ENCODE results near the gene UBE3C.

UBE3C gene

DNA sequence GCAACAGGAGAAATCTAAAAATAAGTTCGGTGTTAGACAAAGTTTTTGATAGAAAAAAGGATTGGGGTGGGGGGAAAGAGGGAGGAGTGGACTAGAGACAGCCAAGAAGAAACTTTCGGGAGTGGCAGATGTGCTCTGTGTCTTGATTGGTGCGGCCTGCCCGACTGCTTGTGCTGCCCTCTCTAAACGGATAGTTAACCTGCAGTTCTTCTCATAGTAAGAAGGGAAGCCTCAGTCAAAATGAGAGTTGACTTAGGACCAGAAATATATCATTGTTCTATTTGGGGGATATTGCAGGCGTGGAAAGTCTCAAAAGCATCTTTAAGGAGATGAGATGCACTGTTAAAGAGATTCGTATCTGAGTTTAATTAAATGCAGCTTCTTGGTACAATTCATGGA is 39.3 kb downstream of the UBE3C start:
- no peak for DNase-seq (ENCODE audit: low read depth)

- no peak for DNase-seq (ENCODE audit: low read depth)
These were observed 45.1 kb downstream of the UBE3C start for GRCh38 chr7:157183832-157184231.

DNA sequence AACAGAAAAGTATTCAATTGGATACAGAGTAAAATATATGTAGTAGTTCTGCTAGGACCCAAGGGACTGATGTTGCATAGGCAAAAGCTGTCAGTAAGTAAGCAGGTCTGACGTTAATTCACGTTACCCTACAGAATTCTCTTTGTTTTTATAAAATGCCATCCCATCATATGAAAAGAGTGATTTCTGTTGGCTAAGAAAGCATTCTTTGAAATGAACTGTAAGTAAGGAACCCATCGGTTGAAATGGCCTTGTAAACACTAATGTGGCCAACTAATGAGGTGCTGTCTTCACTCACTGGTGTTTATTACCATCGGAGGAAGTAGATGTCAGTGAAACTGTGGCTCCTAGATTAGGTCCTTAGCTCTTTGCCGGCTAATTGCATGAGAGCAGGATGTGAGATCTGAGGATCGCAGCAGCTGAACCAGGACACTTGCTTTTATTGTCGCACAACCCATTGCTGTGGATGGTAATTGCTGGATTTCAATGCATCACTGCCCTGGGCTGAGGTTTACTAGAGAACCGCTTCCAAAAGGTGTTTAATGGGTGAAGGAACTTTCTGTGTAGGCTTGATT is 49.5 kb downstream of the UBE3C start:
- no peak for DNase-seq (ENCODE audit: low read depth)

DNA sequence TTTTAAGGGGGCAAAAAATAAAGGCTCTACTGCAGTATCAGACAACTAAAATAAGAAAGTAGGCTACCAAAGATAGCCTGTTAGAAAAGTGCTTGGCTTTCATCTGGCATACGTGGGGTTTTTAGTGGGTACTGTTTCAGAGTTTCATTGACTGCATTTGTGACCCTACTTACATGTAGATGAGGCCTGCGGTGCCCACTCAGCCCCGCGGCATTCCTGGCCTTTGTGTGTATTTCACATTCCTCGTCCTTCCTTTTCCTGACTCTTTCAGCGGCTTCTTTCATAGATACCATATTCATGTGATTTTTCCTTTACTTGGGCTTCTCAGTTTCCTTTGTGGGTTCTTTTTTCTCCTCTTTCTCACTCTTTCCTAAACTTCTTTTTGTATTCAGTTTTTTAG is 50.7 kb downstream of the UBE3C start:
- no peak for DNase-seq (ENCODE audit: low read depth)

DNA sequence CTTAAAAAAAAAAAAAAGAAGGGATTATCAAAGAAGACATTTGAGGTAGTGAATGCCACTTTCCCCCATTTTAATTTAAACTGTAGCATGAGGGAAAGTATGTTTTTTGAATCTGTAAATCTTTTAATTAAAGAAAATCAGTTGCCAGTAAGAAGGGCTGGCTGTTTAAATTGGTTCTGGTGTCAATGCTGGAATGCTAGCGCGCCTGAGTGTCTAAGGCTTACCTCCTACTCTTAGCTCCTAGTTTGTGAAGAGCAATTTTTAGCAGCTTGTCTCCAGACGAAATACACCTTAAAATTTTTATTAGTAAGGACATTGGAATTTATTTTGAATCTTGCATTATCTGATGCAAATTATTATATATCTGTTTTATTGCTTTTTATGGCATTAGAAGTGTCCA is 54.1 kb downstream of the UBE3C start:
- no peak for DNase-seq (ENCODE audit: low read depth)

GRCh38 chr7:157193274-157193673 is 54.5 kb downstream of the UBE3C start:
- DNase-seq (ENCODE audit: low read depth), result no peak

- no peak for DNase-seq (ENCODE audit: low read depth)
These were observed 56.2 kb downstream of the UBE3C start for GRCh38 chr7:157194948-157195347.

DNA sequence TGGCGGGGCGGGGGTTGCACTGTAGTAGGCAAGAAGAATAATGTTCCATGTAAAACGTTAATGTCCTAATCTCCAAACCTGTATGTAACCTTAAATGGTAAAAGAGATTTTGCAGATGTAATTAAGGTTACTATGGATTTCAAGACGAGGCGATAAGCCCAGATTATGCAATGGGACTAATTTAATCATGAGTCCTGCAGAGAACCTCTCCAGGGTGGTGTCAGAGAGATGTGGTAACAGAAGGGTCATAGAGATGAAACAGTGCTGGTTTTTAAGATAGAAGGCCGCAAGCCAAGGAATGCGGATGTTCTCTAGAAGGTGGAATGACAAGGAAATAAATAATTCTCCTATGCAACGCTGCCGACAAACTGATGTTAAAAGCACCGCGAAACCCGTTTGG is 57.1 kb downstream of the UBE3C start:
- DNase-seq (ENCODE audit: low read depth), result no peak

GRCh38 chr7:157204134-157204533 is 65.4 kb downstream of the UBE3C start:
- no peak for DNase-seq (ENCODE audit: low read depth)

GRCh38 chr7:157205438-157205837 is 66.7 kb downstream of the UBE3C start:
- DNase-seq (ENCODE audit: low read depth), result no peak

- no peak for DNase-seq (ENCODE audit: low read depth)
These were observed 70.1 kb downstream of the UBE3C start for GRCh38 chr7:157208571-157209413.

DNA sequence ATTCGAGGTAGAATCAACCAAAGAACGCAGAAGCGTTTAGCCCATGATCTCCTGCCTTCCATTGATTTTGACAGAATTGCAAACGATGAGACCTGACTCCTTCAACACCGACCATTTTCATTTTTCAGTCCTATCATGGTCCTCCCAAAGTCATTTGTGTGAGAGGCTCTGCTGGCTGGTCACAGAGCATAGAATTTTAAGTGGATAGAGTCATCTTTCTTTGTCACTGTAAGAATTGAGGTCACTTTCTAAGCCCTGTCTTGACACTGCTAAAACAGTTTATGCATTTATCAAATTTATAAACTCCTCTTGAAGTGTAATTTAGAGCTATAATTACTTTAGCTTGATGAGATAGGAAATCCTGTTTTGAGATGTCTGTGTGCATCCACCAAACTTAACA is 72.0 kb downstream of the UBE3C start:
- no peak for DNase-seq (ENCODE audit: low read depth)

DNA sequence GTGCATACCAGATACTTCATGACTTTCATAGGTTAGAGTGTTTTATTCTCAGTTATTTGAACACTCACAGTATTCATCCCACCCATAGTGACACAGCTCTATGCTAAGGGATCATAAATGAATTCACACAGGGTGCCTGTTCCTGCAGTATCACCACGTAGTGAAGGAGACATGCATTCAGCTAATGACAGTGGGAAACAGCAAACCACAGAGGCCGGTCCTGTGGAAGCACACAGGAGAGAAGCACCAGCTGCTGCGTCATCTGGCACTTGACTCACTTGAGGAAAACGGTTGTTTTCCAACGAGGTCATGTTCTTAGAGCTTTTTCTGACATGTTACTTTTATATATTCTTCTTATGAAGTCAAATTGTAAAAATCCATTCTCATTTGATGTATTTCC is 73.0 kb downstream of the UBE3C start:
- no peak for DNase-seq (ENCODE audit: low read depth)

- no peak for DNase-seq (ENCODE audit: low read depth)
These were observed 80.4 kb downstream of the UBE3C start for GRCh38 chr7:157219154-157219553.

- no peak for DNase-seq (ENCODE audit: low read depth)
These were observed 82.3 kb downstream of the UBE3C start for GRCh38 chr7:157220916-157221569.

- no peak for DNase-seq (ENCODE audit: low read depth)
These were observed 84.0 kb downstream of the UBE3C start for GRCh38 chr7:157222687-157223086.

DNA sequence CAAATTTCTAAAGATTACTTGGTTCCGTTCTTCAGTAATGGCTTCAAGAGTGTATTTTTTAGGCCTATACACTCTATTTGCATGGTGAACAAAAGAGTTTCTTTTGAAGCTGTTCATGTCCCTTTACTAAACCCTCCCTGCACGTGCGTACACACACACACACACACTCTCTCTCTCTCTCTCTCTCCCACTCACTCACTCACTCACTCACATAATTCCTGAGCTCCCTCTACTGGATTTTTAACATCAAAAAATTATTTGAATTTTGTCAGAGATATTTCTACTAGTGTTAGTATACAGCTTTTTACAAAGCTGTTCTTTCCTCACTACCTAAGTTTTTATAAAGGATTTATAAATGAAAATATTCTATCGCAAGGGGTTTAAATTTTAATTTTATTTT is 85.9 kb downstream of the UBE3C start:
- DNase-seq (ENCODE audit: low read depth), result no peak

DNA sequence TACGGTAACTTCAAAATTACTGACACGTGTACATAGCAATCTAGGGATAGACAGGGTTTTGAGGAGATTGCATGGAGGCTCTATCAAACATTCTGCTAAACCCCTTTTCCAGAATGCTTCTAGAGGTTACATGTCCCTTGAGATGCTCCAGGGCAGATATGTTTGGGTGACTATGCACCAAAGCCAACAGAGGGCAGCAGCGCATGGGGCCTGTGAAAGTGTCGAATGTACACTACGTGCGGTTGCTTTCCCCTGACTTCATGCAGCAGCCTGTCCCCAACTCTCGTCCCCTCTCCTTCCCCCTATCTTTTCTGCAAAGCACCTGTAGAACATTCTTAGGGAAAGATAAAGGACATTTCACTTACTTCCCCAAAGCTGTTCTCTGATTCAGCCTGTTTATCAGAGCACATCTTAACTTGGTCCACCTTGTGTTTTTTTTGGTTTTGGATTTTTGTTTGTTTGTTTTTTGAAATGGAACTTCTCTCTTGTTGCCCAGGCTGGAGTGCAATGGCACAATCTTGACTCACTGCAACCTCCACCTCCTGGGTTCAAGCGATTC is 90.2 kb downstream of the UBE3C start:
- DNase-seq (ENCODE audit: low read depth), result no peak

DNA sequence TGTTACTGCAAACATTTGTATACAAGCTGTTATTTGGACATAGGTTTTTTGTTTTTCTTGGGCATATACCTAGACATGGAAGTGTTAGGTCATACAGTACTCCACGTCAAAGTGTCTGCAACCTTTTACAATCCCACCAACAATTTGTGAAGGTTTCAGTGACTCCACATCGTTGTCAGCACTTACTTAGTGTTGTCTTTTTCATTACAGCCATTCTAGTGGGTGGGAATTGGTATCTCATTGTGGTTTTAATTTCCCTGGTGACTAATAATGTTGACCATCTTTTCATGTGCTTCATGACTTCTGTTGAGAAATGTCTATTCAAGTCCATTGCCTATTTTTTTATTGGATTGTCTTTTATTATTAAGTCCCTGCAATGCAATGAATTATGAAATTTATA is 95.0 kb downstream of the UBE3C start:
- DNase-seq (ENCODE audit: low read depth), result no peak

DNA sequence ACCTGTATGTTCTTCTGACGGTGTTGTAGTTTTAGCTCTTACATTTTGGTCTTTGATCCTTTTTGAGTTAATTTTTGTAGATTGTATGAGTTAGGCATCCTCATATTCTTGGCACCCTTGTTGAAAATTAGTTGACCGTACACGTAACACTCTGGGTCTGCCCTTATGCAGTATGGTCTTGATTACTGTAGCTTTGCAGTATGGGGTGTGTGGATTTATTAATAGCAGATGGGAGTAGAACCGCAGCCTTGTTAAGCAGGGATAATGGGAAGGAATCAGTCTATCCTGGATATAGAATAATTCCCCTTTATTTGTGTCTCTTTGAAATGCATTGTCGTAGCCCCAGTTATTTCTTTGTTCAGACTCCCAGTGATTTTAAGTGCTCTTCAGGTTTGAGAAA is 95.5 kb downstream of the UBE3C start:
- DNase-seq (ENCODE audit: low read depth), result peak; percentile 37

GRCh38 chr7:157235357-157236333 is 96.9 kb downstream of the UBE3C start:
- peak; percentile 18 for DNase-seq (ENCODE audit: low read depth)

DNA sequence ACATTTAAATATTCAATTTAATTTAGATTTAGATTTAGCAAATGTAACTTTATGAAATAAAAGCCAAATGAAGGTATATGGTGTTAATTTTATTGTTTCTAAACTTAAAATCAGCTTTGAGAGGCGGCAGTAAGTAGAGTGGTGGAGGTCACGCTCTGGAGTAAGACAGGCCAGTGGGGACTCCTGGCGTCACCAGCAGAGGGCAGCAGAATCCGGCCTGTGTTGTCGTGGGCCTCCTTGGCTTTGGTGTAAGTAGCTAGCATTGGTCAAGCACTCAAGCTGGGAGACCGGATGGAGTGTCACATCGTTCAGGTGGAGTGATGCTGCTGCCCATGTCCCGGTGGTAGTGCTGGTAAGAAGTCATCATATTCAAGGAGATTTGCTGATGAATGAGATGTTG is 99.4 kb downstream of the UBE3C start:
- DNase-seq (ENCODE audit: low read depth), result no peak

All from GM04503 (cell line).